Hematopoietic multipotent progenitor cell (in vitro differentiated cells): ENCODE measurements around the gene GABRA6. TPM values are rescaled to one million over a fixed set of nuclear protein-coding genes. Genes with fewer than 3 reads are reported as not detected.
"Not testable (repeated sequence)": the region's sequence is repeated elsewhere in the genome, so short reads cannot be mapped to it uniquely, and the experiment has no call there.

Experiments
- DNase-seq, 3 donors: peaks; one replicate each; pipeline ENCODE4 v3.0.0-alpha.2; 2011 to 2015; ENCODE audit warnings: low read depth in 2 of 3, low spot score in 2 of 3
- total RNA-seq: library from RNA; depleted of rRNA; stranded (reverse); fragments of >200 nt; gene quantifications from one replicate; pipeline ENCODE4 v1.2.3, GENCODE V29; 2012

GABRA6 gene
- not detected for total RNA-seq

DNA sequence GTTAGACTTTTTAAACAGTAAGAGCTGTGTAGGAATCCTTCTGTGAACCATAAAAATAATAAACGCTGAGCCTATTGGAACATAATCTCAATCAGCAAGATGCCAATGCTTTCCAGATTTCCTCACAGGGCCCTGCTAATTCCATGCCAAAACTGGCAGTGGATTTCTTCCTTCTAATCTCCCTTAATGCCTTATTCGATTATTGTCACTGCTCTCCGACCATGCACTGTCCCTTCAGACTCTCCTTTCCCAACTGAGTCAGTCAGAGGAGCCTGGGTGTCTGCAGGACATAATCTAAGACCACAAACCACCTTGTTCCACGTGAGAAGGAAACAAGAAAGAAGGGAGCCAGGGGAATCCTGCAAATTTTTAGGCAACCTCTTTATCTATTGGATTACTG, at the start of gene GABRA6:
GABRA6 (plus strand) TSS at position 261 of the 400 bp plus-strand sequence. CDS start 269 bp downstream, outside the sequence.
- DNase-seq, result no peak

DNA sequence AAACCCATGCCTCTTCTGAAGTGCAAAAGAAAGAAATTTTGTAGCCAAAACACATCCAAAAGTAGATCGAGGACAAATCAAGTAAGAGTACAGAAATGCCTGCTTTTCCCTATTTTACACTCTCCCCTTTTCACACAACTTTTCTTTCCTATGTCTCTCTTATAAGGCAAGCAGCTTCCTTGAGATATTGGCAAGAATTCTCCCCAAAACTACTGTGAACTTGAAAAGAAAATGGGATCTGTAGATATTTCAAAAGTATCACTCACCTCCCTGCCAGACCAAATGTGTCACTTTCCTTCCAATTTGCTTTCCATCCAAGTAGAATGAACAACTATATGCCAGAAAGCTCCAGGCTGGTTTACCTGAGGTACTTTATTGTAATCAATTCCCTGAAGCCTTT, 47.9 kb upstream of the GABRA6 start:
- no peak for DNase-seq

DNA sequence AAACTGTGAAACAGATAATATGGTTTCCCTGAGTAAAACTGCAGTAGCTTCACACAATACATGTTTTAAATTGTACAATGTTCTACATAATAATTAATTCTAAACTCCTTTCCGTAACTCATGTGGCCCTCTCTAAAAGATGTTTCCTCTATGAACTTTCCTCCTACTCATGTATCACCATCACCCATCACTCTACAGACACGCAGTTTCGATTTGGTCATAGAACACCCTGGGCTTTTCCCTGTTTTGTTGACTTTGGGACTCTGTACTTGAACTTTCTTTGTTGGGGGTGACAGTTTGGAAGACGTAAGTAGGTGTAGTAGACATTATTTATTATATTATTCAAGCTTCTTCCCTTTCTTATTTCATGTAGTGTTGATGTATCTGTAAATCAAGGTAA, 44.1 kb upstream of the GABRA6 start:
- no peak for DNase-seq

DNA sequence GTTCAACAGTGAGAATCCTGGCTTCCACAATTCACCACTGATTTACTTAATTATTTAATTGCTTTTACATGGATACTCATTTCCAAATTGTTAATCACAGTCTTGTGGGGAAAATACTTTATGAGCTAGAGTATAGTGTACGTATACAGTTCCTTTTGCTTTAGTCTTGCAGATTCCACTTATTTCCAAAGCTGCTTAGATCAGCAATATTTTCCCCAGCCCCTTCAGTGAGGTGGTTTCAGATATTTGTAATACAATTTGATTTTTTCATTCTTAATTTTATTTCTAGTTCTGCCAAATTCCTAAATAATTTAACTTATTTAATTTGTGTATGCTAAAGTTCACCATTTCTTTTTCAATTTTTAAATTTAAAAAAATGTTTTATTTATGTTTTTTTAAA, 40.3 kb upstream of the GABRA6 start:
- DNase-seq, result no peak

DNA sequence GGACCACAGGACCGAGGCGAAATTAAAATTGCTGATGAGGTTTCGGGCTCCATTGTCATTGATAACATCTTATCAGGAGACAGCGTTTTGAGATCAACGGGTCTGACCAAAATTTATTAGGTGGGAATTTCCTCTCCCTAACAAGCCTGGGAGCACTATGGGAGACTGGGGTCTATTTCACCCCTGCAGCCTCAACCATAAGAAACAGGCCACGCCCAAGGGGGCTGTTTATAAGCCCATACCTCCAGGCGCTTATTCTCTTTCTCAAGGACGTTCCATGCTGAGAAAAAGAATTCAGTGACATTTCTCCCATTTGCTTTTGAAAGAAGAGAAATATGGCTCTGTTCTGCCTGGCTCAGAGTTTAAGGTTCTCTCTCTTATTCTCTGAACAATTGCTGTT, 33.6 kb upstream of the GABRA6 start:
- DNase-seq, result not testable (repeated sequence)

DNA sequence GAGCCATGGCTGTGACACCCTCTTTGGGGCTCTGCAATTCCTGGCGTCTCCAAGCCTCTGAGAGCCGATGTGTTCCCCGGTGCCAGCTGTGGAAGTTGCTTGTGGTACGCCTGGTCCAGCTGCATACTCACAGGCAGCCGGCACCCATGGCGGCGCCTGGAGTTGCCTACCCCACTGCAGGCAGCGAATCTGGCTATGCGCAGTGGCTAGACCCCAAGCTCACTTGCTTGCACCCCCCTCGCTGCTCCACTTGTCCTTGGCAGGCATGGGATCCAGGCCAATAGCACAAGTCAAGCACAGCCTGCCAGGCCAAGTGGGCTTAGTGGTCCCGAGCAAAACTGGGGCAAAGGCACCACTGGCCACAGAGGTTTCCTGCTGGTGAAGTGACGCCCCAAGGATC, 24.7 kb upstream of the GABRA6 start:
- no peak for DNase-seq

DNA sequence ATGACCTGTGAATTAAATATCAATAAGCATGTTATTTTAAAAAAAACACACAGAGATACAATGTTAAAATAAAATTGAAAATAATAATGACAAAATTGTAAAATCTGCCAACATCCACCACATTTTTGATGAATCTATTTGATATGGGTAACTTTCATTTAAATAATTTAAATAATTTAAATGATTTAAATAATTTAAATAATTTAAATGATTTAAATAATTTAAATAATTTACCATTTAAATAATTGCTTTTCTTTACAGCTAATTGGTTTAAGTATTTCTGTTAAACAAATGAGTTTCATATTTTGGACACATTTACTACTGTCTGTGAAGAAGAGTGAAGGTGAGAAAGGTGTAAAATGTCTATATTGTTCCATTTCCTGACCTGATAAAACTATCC, 22.1 kb upstream of the GABRA6 start:
- no peak for DNase-seq

DNA sequence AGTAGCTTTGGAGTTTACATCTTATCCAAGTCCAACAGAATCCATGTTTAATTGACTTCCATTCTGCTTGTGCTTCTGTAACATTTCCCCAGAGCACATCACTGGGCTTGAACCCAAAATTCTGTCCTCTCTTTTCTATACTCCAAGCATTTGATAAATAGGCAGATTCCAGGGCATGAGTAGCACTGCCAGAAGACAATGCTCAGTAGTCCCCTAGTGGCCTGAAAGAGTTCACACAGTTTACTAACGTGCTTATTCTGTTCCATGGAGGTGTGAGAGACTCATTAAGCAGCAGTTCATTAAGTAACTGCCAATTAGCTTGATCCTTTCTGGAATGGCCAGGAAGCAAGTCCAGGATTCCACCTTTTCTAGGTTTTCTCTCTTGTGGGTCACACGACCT, 9.4 kb upstream of the GABRA6 start:
- no peak for DNase-seq

DNA sequence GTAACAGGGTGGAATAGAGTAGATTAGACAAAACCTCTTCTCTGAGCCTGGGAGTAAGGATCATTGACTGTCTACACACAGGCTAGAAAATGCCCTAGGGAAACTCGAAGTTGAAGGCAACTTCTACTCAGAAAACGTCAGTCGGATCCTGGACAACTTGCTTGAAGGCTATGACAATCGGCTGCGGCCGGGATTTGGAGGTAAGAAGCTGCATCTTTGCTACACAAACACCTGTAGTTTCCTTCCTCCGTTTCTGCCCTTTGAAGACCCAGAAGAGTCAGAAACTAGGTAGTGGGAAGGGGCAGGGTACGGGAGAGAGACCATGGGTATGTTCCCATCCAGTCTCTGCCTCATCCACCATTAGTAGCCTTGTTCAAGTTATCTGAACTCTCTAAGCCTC, 628 bp downstream of the GABRA6 start:
- no peak for DNase-seq

DNA sequence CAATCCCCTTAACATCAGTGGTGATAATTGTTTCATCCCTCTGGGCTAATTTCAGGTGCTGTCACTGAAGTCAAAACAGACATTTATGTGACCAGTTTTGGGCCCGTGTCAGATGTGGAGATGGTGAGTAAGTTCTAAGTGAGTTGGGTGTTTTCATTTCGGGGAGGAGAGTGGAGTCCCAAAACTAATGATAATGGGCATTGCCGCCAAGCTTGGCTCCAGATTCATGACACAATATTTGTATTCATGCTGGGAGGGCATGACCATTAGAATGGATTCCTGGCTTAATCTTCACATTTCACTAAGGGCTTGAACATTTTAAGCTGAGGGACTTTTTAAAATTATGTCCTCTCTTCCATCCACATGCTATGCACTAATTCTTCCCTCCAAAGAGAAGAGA, 1.4 kb downstream of the GABRA6 start:
- no peak for DNase-seq

DNA sequence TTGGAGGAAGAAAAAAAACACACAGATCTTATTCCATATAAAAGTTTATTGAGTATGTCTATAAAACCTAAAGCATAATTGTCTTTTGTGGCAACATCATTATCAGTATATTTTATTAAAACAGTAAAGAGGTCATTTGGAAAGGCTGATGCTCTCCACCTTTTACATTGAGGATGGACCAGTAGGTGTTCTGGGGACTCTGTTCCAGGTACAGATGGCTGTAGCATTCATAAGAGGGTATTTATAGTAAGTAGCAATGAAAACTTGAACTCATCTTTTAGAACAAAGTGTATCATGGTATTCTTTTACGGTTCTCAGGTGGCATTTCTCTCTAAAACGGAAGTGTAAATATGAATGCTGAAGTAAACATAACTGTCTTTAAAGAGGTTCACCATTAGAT, 1.8 kb downstream of the GABRA6 start:
- no peak for DNase-seq

DNA sequence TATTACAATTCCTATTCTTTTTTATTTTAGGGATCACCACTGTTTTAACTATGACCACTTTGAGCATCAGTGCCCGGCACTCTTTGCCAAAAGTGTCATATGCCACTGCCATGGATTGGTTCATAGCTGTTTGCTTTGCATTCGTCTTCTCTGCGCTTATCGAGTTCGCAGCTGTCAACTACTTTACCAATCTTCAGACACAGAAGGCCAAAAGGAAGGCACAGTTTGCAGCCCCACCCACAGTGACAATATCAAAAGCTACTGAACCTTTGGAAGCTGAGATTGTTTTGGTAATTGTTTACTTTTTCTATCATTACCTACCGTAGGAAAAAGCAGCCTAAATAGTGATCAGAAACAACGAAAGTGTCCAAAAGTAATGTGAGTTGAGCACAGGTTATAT, 6.4 kb downstream of the GABRA6 start:
- no peak for DNase-seq

DNA sequence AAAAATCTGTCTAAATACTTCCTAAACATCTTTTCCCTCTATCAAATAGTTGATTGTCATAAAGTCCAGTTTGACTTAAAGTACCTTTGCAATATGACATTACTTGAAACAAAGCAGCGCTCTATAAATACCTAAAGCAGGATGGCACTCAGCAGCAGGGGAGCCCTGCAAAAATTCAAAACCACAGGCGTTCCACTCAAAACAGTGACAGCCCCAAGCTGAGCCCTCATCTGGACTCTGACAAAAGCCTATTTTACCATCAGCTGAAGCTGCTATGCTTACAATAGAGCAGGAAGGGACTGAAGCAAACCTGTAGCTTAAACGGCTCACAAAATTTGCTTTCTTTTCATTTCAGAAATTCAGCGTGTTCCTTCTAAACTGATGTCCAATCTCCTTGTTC, 11.5 kb downstream of the GABRA6 start:
- no peak for DNase-seq

DNA sequence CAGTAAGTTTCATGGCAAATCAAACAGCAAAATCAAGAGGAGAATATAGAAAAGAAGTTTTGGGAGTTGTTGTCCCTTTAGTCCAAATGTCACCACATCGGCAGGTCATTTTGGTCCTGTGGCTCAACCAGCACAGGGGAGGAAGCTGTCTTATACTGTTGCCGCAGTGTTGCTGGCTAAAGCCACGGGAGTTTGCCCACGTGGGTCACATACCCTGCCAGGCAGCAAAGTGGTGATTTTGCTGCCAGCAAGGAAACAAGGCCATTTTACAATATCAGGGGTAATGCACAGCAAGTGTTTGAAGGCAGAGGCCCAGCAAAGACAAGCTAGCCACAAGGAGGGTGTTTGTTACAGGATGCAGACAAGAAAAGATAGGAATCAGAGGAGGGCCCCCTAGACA, 14.5 kb downstream of the GABRA6 start:
- DNase-seq, result no peak

DNA sequence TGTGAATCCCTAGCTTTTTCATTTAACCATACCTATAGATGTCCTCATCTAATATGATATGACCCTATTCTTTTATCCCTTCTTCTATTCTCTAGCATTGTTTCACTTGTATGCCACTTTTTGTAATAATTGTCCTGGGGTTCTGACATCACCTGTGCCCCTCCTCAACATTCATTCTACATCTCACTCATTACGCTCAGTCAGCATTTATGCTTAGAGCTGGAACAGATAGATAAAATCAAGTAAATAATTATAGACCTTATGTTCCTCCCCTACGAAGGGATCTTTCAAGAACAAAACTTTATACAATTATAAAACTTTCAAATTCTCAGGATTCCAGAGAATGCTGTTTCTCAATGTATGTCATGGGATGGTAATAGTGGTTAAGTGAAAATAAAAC, 18.0 kb downstream of the GABRA6 start:
- DNase-seq, result no peak

DNA sequence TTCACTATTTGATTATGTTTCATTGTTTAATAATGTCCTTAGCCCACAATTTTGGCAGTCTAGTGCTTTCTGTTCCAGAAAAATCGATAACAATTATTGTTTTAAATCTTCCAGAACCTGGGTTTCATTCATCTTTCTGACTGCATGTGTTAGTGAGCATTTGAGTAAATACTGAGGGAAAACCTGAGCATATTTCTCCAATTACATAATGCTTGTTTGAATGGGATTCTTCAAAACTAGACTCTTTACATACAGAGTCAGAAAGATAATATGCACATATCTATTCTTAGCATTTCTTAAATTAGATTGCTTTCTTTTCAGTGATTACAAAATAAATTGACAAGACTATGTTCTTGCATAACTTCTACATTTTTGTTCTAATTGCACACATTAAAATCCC, 21.9 kb downstream of the GABRA6 start:
- no peak for DNase-seq

DNA sequence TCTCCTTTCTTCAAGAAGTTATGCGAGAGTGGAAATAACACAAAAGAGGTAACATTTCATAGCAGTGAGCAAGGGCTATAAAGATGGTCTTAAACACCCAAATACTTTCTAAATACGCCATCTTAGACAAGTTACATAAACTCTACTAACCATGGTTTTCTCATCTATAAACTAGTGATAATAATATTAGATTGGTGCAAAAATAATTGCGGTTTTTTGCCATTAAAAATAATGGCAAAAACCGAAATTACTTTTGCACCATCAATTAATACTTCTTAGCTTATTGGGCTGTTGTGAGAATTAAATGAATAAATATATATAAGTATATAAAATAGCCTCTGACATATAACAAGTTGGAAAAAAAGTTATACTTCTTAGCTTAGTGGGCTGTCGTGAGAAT, 23.7 kb downstream of the GABRA6 start:
- no peak for DNase-seq

DNA sequence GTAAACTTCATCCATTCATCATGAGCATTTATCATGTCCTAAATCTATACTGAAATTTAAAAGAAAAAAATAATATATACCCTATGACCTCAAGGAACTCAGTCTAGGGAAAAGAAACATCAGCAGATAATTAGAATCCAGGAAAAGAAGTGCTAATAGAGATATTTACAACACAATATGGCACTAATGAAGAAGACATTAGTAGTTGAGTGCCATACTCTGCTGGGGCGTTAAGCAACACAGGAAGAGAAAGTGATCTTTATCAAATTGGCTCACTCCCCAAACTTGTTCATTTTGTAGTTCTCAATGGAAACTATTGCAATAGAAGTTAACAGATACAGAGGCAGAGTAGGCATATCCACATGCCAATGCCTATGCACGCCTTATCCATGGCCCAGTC, 27.5 kb downstream of the GABRA6 start:
- no peak for DNase-seq

DNA sequence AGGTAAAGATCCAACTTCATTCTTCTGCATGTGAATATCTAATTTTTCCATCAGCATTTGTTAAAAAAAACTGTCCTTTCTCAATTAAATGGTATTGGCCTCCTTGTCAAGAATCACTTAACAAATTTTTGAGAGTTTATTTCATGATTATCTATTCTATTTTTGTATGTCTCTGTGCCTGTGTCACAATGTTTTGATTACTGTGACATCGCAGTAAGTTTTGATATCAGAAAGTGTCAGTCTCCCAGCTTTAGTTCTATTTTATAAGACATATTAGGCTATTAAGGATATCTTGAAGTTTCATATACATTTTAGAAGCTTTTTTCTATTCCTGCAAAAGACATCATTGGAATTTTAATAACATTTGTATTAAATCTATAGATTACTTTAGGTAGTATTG, 33.6 kb downstream of the GABRA6 start:
- DNase-seq, result no peak

DNA sequence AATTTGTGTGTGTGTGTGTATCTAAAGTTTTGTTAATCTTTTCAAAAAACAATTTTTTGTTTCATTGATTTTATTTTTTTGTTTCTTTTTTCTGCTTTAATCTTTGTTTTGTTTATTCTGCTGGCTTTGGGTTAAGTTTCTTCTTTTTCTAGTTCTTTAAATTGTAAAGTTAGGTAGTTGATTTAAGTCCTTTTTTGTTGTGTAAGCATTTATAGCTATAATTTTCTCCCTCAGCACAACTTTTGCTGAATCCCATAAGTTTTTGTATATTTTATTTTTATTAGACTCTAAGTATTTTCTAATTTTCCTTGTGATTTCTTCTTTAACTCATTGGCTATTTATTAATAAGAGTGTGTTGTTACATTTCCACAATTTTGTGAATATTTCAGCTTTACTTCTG, 34.9 kb downstream of the GABRA6 start:
- no peak for DNase-seq

DNA sequence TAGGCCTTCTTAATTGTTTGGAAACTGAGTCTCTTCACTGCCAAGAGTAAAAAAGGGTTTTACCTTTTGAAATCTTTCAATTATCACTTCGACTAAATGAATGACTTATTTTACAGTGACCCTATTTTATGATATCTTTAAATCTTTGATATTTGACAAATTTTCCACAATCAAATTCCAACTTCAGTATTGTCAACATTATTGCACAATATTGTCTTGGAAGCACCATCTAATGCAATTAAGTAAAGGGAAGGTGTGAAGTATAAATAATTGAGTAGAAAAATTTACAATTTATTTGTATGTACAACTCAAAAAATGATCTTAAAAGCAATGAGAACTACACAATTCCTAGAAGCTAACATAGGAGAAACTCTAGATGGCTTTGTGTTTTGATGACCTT, 49.2 kb downstream of the GABRA6 start:
- no peak for DNase-seq

DNA sequence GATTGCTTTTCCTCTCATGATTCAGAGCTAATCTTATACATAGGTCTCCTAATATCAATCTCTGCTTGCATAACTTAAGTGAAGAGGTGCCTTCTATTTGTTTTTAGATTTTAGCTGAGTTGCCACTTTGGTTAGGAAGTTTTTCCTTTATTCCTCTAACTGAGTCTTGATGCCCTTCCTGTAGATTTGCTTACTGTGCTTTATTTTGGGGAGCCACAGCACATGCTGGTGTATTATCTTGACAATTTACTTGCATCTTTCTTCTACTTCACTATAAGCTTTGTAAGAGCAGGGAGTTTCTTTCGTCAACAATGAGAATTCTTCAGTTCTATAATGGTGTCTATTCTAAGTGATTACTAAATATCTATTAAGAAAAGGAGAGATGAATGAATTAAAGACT, 54.9 kb downstream of the GABRA6 start:
- no peak for DNase-seq

DNA sequence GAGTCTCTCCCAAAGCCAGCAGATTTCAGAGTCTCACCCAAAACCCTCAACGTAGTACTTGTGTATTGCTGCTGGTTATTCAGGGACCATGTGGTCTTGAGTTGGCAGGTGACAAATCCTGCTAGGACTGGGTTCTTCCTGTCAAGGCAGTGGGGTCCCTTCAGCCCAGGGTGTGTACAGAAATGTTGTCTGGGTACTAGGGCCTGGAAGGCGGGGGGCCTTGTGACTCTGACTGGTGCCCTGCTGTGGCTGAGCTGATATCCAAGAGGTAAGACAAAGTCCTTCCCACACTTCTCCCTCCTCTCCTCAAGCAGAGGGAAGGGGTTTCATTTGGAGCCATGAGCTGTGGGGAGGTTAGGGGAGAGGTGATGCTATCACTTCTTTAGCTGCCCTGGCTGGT, 58.8 kb downstream of the GABRA6 start:
- no peak for DNase-seq

DNA sequence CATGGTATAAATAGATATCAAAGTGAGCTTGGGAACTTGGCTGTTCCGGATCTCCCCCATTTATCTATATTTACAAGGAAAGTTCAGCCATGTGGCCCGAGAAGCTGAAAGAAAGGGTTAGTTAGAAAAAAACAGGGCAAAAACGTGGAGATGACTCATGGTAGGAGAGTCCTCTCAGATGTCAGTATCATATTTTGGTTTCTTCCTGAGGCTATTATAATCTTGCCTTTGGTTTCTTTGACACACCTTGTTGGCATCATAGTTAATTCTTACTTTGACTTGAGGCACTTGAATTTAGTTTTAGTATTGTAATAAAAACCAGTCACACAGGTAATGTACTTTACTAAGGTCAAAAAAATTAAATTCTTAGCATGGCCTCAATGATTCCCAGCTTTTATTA, 59.9 kb downstream of the GABRA6 start:
- DNase-seq, result no peak
